Measurements from ENCODE around the gene EIF2B2. TPM values are rescaled to one million over a fixed set of nuclear protein-coding genes. Genes with fewer than 3 reads are reported as not detected.

Gene EIF2B2
- total and polyA plus RNA-seq, 2 of the 13 experiments (the other 11 are each of a cell fraction or from before 2014, with no cell fraction given), result 54.4 to 78.6 TPM

DNA sequence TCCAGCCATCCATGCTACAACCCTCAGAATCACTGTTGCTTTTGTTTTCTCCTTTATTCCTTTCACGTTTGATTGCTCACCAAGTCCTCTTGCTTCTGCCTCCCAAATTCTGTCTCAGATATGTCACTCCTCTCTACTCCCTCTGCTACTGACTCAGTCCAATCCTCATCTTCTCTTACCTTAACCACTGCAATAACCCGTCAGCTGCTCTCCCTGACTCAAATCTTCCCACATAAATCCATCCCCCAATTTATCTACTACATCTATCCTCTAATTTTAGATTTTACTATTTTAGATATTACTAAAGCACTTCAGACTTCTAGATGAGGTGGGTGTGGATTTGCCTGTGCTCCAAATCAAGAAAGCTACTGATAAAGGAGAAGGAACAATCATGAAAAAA, 23.2 kb downstream of the EIF2B2 start (continued):
- TF ChIP-seq, protein P1, sequence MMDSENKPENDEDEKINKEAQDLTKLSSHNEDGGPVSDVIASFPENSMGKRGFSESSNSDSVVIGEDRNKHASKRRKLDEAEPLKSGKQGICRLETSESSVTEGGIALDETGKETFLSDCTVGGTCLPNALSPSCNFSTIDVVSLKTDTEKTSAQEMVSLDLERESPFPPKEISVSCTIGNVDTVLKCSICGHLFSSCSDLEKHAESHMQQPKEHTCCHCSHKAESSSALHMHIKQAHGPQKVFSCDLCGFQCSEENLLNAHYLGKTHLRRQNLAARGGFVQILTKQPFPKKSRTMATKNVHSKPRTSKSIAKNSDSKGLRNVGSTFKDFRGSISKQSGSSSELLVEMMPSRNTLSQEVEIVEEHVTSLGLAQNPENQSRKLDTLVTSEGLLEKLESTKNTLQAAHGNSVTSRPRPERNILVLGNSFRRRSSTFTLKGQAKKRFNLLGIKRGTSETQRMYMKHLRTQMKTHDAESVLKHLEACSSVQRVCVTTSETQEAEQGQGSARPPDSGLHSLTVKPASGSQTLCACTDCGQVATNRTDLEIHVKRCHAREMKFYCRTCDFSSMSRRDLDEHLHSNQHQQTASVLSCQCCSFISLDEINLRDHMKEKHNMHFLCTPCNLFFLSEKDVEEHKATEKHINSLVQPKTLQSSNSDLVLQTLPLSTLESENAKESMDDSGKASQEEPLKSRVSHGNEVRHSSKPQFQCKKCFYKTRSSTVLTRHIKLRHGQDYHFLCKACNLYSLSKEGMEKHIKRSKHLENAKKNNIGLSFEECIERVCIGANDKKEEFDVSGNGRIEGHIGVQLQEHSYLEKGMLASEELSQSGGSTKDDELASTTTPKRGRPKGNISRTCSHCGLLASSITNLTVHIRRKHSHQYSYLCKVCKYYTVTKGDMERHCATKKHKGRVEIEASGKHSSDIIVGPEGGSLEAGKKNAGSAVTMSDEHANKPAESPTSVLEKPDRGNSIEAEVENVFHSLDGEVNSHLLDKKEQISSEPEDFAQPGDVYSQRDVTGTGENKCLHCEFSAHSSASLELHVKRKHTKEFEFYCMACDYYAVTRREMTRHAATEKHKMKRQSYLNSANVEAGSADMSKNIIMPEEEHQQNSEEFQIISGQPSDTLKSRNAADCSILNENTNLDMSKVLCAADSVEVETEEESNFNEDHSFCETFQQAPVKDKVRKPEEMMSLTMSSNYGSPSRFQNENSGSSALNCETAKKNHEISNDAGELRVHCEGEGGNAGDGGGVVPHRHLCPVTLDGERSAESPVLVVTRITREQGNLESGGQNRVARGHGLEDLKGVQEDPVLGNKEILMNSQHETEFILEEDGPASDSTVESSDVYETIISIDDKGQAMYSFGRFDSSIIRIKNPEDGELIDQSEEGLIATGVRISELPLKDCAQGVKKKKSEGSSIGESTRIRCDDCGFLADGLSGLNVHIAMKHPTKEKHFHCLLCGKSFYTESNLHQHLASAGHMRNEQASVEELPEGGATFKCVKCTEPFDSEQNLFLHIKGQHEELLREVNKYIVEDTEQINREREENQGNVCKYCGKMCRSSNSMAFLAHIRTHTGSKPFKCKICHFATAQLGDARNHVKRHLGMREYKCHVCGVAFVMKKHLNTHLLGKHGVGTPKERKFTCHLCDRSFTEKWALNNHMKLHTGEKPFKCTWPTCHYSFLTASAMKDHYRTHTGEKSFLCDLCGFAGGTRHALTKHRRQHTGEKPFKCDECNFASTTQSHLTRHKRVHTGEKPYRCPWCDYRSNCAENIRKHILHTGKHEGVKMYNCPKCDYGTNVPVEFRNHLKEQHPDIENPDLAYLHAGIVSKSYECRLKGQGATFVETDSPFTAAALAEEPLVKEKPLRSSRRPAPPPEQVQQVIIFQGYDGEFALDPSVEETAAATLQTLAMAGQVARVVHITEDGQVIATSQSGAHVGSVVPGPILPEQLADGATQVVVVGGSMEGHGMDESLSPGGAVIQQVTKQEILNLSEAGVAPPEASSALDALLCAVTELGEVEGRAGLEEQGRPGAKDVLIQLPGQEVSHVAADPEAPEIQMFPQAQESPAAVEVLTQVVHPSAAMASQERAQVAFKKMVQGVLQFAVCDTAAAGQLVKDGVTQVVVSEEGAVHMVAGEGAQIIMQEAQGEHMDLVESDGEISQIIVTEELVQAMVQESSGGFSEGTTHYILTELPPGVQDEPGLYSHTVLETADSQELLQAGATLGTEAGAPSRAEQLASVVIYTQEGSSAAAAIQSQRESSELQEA (CRISPR knock-in tag; IDR thresholded peaks at IDR 0.05; ENCODE audit: not compliant biosample characterization), result no peak
- no peak for TF ChIP-seq ZNF160 (CRISPR knock-in tag; IDR thresholded peaks at IDR 0.05)

DNA sequence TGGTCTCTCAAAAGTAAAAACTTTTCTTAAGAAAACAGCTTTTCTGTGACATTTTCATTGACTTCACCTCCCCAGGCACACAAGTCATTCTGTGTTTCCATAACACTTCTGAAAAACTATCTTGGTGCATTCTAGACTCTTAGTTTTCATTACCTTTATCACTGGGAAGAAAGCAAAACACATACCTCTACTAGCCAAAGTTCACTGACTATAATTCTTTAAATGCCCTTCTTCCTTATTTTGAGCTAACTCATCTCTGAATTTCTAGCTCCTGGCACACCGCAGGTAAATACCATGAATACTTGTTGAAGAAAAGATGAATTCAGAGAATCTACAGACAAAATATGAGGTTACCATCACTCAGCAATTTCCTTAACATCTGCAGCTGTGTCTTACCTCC, 27.4 kb downstream of the EIF2B2 start:
- H3K9ac ChIP-seq (ENCODE audit: insufficient read depth, low read depth, low read length), result no peak overlapping the region
- H3K4me2 ChIP-seq (ENCODE audit: low read depth, low read length), result no peak overlapping the region
- intact Hi-C loops (cut with micrococcal nuclease; ENCODE audit: unreplicated experiment), result no loop called here
- H3K36me3 ChIP-seq (replicated peaks in 1 of 2; ENCODE audit: control insufficient read depth in 1 of 2, insufficient read depth in 2 of 2, low read length in 2 of 2), result peaks cover 7 to 45% of the 10 kb centered on the region in 2 experiments
- POLR2A ChIA-PET, result no interaction called here
- no TSS peak for BruUV-seq (replicated peaks)
- no peak overlapping the region for H3K4me3 ChIP-seq (replicated peaks in 1 of 3; ENCODE audit: insufficient read depth in 1 of 3, low read depth in 2 of 3, low read length in 3 of 3)
- H3K4me1 ChIP-seq (ENCODE audit: insufficient read depth, low read length), result no peaks in the 10 kb centered on the region
- CTCF ChIA-PET (ENCODE audit: low intra/inter-chr PET ratio, low total read pairs), result no interaction called here
- ATAC-seq (no peak), FAIRE-seq (no peak), DNase-seq (ENCODE audit: low spot score) (no peak)
- in situ Hi-C loops (cut with HindIII; ENCODE audit: extremely low pct_ligation_motif_present, low pct_unique_long_range_greater_than_20kb), result no loop called here
- no peaks in the 10 kb centered on the region for H3K79me2 ChIP-seq (ENCODE audit: insufficient read depth, low read length)
- no peak overlapping the region for H2AFZ ChIP-seq (ENCODE audit: low read length)
- WGBS (ENCODE audit: low lambda C conversion rate), result 0% methylated on average over 1 of the region's 1 CpG
- no peaks in the 10 kb centered on the region for H3K27me3 ChIP-seq (ENCODE audit: control insufficient read depth in 1 of 2, insufficient read depth in 2 of 2, low read length in 2 of 2)
- no peaks in the 10 kb centered on the region for H4K20me1 ChIP-seq (ENCODE audit: insufficient read depth, low read length)
- H3K9me3 ChIP-seq (ENCODE audit: low read length), result no peaks in the 10 kb centered on the region
- H3K27ac ChIP-seq (ENCODE audit: extremely low read length, insufficient read depth, low read length), result no peak overlapping the region
- no peak for TF ChIP-seq SATB2 (CRISPR knock-in tag; IDR thresholded peaks at IDR 0.05)
- no peak for TF ChIP-seq ZNF567 (CRISPR knock-in tag; IDR thresholded peaks at IDR 0.05; ENCODE audit: borderline replicate concordance)
- TF ChIP-seq, protein P2, sequence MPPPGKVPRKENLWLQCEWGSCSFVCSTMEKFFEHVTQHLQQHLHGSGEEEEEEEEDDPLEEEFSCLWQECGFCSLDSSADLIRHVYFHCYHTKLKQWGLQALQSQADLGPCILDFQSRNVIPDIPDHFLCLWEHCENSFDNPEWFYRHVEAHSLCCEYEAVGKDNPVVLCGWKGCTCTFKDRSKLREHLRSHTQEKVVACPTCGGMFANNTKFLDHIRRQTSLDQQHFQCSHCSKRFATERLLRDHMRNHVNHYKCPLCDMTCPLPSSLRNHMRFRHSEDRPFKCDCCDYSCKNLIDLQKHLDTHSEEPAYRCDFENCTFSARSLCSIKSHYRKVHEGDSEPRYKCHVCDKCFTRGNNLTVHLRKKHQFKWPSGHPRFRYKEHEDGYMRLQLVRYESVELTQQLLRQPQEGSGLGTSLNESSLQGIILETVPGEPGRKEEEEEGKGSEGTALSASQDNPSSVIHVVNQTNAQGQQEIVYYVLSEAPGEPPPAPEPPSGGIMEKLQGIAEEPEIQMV (CRISPR knock-in tag; IDR thresholded peaks at IDR 0.05; ENCODE audit: low read depth), result no peak
- TF ChIP-seq BCL3 (CRISPR knock-in tag; IDR thresholded peaks at IDR 0.05), result no peak
- TF ChIP-seq SYNCRIP (IDR thresholded peaks at IDR 0.05; ENCODE audit: insufficient read depth, low read depth, low read length), result no peak
- TF ChIP-seq, protein P3, sequence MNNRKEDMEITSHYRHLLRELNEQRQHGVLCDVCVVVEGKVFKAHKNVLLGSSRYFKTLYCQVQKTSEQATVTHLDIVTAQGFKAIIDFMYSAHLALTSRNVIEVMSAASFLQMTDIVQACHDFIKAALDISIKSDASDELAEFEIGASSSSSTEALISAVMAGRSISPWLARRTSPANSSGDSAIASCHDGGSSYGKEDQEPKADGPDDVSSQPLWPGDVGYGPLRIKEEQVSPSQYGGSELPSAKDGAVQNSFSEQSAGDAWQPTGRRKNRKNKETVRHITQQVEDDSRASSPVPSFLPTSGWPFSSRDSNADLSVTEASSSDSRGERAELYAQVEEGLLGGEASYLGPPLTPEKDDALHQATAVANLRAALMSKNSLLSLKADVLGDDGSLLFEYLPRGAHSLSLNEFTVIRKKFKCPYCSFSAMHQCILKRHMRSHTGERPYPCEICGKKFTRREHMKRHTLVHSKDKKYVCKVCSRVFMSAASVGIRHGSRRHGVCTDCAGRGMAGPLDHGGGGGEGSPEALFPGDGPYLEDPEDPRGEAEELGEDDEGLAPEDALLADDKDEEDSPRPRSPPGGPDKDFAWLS (CRISPR knock-in tag; IDR thresholded peaks at IDR 0.05; ENCODE audit: borderline replicate concordance), result no peak

Measured in HepG2 (cell line).